Measurements from ENCODE around the gene CT47C1.
A peak's percentile ranks its signal among the peaks of the same experiment; 100 is the strongest.

The CT47C1 gene

GRCh38 chrX:119062750-119063374 lies 9.9 kb upstream of the CT47C1 start:
- Mint-ChIP-seq H3K27me3 (no peaks in the 10 kb centered on the region), H3K36me3 (ENCODE audit: low read depth) (no peaks in the 10 kb centered on the region), H3K4me1 (no peaks in the 10 kb centered on the region), H3K4me3 (no peak overlapping the region), H3K27ac (no peak overlapping the region), H3K9me3 (no peaks in the 10 kb centered on the region)
- ATAC-seq: no peak
- no peak for DNase-seq

GRCh38 chrX:119063428-119063827 lies 9.4 kb upstream of the CT47C1 start:
- no peak for DNase-seq
- no peak overlapping the region for H3K27ac Mint-ChIP-seq
- no peaks in the 10 kb centered on the region for H3K4me1 Mint-ChIP-seq
- ATAC-seq: no peak
- no peak overlapping the region for H3K4me3 Mint-ChIP-seq
- H3K9me3 Mint-ChIP-seq: no peaks in the 10 kb centered on the region
- H3K27me3 Mint-ChIP-seq: no peaks in the 10 kb centered on the region
- H3K36me3 Mint-ChIP-seq (ENCODE audit: low read depth): no peaks in the 10 kb centered on the region

- H3K4me1 Mint-ChIP-seq: peaks cover 3% of the 10 kb centered on the region
- H3K9me3 Mint-ChIP-seq: no peaks in the 10 kb centered on the region
- H3K27me3 Mint-ChIP-seq: no peaks in the 10 kb centered on the region
- H3K36me3 Mint-ChIP-seq (ENCODE audit: low read depth): no peaks in the 10 kb centered on the region
- ATAC-seq (peak; percentile 49), DNase-seq (peak; percentile 23)
- H3K4me3 Mint-ChIP-seq: no peak overlapping the region
- H3K27ac Mint-ChIP-seq: no peak overlapping the region
Measured at GRCh38 chrX:119067023-119067739, 5.6 kb upstream of the CT47C1 start.

- H3K36me3 Mint-ChIP-seq (ENCODE audit: low read depth): no peaks in the 10 kb centered on the region
Measured at GRCh38 chrX:119069128-119069527, 3.7 kb upstream of the CT47C1 start.

GRCh38 chrX:119069762-119070161 lies 3.0 kb upstream of the CT47C1 start:
- Mint-ChIP-seq H3K4me3 (no peak overlapping the region), H3K9me3 (no peaks in the 10 kb centered on the region), H3K27ac (no peak overlapping the region), H3K27me3 (no peaks in the 10 kb centered on the region), H3K4me1 (peaks cover 3% of the 10 kb centered on the region), H3K36me3 (ENCODE audit: low read depth) (no peaks in the 10 kb centered on the region)
- no peak for DNase-seq
- no peak for ATAC-seq

More at GRCh38 chrX:119069128-119069527, 3.7 kb upstream of the CT47C1 start:
- ATAC-seq: peak; percentile 59
- Mint-ChIP-seq H3K4me1 (peaks cover 3% of the 10 kb centered on the region), H3K4me3 (no peak overlapping the region), H3K9me3 (no peaks in the 10 kb centered on the region), H3K27ac (no peak overlapping the region), H3K27me3 (no peaks in the 10 kb centered on the region)
- DNase-seq: no peak

GRCh38 chrX:119071381-119071780 lies 1.4 kb upstream of the CT47C1 start:
- Mint-ChIP-seq H3K4me3 (no peak overlapping the region), H3K27ac (no peak overlapping the region), H3K9me3 (no peaks in the 10 kb centered on the region), H3K4me1 (peaks cover 3% of the 10 kb centered on the region), H3K36me3 (ENCODE audit: low read depth) (no peaks in the 10 kb centered on the region), H3K27me3 (no peaks in the 10 kb centered on the region)
- ATAC-seq (no peak), DNase-seq (no peak)

- peaks cover 3% of the 10 kb centered on the region for H3K4me1 Mint-ChIP-seq
- H3K27me3 Mint-ChIP-seq: no peaks in the 10 kb centered on the region
- no peak overlapping the region for H3K4me3 Mint-ChIP-seq
- no peak overlapping the region for H3K27ac Mint-ChIP-seq
- H3K9me3 Mint-ChIP-seq: no peaks in the 10 kb centered on the region
- ATAC-seq (no peak), DNase-seq (no peak)
- no peaks in the 10 kb centered on the region for H3K36me3 Mint-ChIP-seq (ENCODE audit: low read depth)
Measured at GRCh38 chrX:119073200-119073905, 560 bp downstream of the CT47C1 start.

- H3K4me3 Mint-ChIP-seq: no peak overlapping the region
- peaks cover 3% of the 10 kb centered on the region for H3K4me1 Mint-ChIP-seq
- ATAC-seq (no peak), DNase-seq (no peak)
- H3K27me3 Mint-ChIP-seq: no peaks in the 10 kb centered on the region
- no peaks in the 10 kb centered on the region for H3K36me3 Mint-ChIP-seq (ENCODE audit: low read depth)
- H3K9me3 Mint-ChIP-seq: no peaks in the 10 kb centered on the region
- no peak overlapping the region for H3K27ac Mint-ChIP-seq
Measured at GRCh38 chrX:119073911-119074310, 1.1 kb downstream of the CT47C1 start.

GRCh38 chrX:119075270-119076025 lies 2.7 kb downstream of the CT47C1 start:
- Mint-ChIP-seq H3K4me1 (peaks cover 3% of the 10 kb centered on the region), H3K27me3 (peaks cover 2% of the 10 kb centered on the region), H3K4me3 (no peak overlapping the region), H3K27ac (no peak overlapping the region), H3K36me3 (ENCODE audit: low read depth) (no peaks in the 10 kb centered on the region), H3K9me3 (no peaks in the 10 kb centered on the region)
- no peak for ATAC-seq
- no peak for DNase-seq

- no peaks in the 10 kb centered on the region for H3K4me1 Mint-ChIP-seq
- H3K4me3 Mint-ChIP-seq: no peak overlapping the region
- DNase-seq: no peak
- no peaks in the 10 kb centered on the region for H3K9me3 Mint-ChIP-seq
- ATAC-seq: no peak
- H3K27me3 Mint-ChIP-seq: peaks cover 2% of the 10 kb centered on the region
- no peaks in the 10 kb centered on the region for H3K36me3 Mint-ChIP-seq (ENCODE audit: low read depth)
- no peak overlapping the region for H3K27ac Mint-ChIP-seq
Measured at GRCh38 chrX:119082278-119082677, 9.5 kb downstream of the CT47C1 start.

- DNase-seq (no peak), ATAC-seq (no peak)
- no peak overlapping the region for H3K4me3 Mint-ChIP-seq
- no peaks in the 10 kb centered on the region for H3K9me3 Mint-ChIP-seq
- H3K36me3 Mint-ChIP-seq (ENCODE audit: low read depth): no peaks in the 10 kb centered on the region
- no peaks in the 10 kb centered on the region for H3K4me1 Mint-ChIP-seq
- no peaks in the 10 kb centered on the region for H3K27me3 Mint-ChIP-seq
- H3K27ac Mint-ChIP-seq: no peak overlapping the region
Measured at GRCh38 chrX:119084766-119085165, 12.0 kb downstream of the CT47C1 start.

GRCh38 chrX:119087121-119087520 lies 14.3 kb downstream of the CT47C1 start:
- no peaks in the 10 kb centered on the region for H3K36me3 Mint-ChIP-seq (ENCODE audit: low read depth)
- no peak overlapping the region for H3K27ac Mint-ChIP-seq
- H3K27me3 Mint-ChIP-seq: peaks cover 8% of the 10 kb centered on the region
- no peaks in the 10 kb centered on the region for H3K4me1 Mint-ChIP-seq
- no peak overlapping the region for H3K4me3 Mint-ChIP-seq
- ATAC-seq: no peak
- DNase-seq: no peak
- no peaks in the 10 kb centered on the region for H3K9me3 Mint-ChIP-seq

- DNase-seq (no peak), ATAC-seq (no peak)
- Mint-ChIP-seq H3K36me3 (ENCODE audit: low read depth) (no peaks in the 10 kb centered on the region), H3K27ac (no peak overlapping the region), H3K27me3 (peaks cover 8% of the 10 kb centered on the region), H3K4me1 (no peaks in the 10 kb centered on the region), H3K9me3 (no peaks in the 10 kb centered on the region), H3K4me3 (no peak overlapping the region)
Measured at GRCh38 chrX:119089619-119090018, 16.8 kb downstream of the CT47C1 start.

- no peak for ATAC-seq
- no peak overlapping the region for H3K4me3 Mint-ChIP-seq
- peaks cover 8% of the 10 kb centered on the region for H3K27me3 Mint-ChIP-seq
- H3K9me3 Mint-ChIP-seq: no peaks in the 10 kb centered on the region
- DNase-seq: no peak
- H3K36me3 Mint-ChIP-seq (ENCODE audit: low read depth): no peaks in the 10 kb centered on the region
- H3K4me1 Mint-ChIP-seq: no peaks in the 10 kb centered on the region
- H3K27ac Mint-ChIP-seq: no peak overlapping the region
Measured at GRCh38 chrX:119090627-119091026, 17.8 kb downstream of the CT47C1 start.
